Panc1 (cell line): ENCODE results near the gene C5orf58.

Source experiments
- CTCF ChIP-seq: fragments of 450-650 bp; IDR thresholded peaks from 2 replicates; pipeline ENCODE4 v1.5.1; 2017; ENCODE audit warnings: mild to moderate bottlenecking
- POLR2AphosphoS5 ChIP-seq: IDR thresholded peaks from 2 replicates; pipeline ENCODE4 v1.6.1; 2012; ENCODE audit warnings: mild to moderate bottlenecking, low read depth, low read length, moderate library complexity
- SIN3A ChIP-seq: IDR thresholded peaks from 2 replicates; pipeline ENCODE4 v1.6.1; 2012; ENCODE audit warnings: low read depth, mild to moderate bottlenecking, low read length, moderate library complexity, borderline replicate concordance; ENCODE audit not compliant: insufficient read depth

DNA sequence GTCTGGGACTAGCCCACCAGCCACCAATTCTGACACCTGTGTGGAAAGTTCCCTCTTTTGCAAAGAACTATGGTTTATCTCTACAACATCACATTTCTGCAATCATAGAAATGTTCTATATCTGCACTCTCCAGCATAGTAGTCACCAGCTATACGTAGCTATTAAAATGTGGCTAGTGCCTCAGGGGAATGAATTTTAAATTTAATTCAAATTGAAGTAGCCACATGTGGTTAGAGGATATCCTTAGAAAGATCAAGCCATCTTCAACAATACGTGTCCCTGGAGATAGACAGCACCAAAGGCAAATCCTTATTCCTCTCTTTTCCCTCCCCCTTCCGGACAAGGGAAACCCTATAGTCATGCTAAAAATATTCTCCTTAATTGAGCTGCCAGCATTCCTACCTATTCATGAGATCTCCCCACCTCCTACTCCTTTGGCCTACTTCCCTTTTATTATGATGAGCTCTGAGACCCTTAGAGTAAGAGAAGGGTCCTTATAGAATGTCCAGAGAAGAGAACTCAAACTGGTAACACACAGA lies 53.7 kb downstream of the C5orf58 start:
- TF ChIP-seq SIN3A (no peak), POLR2AphosphoS5 (no peak), CTCF (no peak)
